Effector memory CD4-positive, alpha-beta T cell (primary cell): Measurements from ENCODE around the gene SORCS2.

Experiments used
- DNase-seq, 3 donors: peaks; one replicate each; pipeline ENCODE4 v3.0.0-alpha.2; 2020
- H3K27ac ChIP-seq: 2 replicates; pipeline ENCODE4 v1.7.0; 2013; ENCODE audit warnings: mild to moderate bottlenecking, low read length, moderate library complexity; ENCODE audit not compliant: insufficient read depth, poor library complexity, severe bottlenecking
- H3K27me3 ChIP-seq: replicated peaks from 2 replicates; pipeline ENCODE4 v1.7.0; 2013; ENCODE audit warnings: mild to moderate bottlenecking, low read length; ENCODE audit not compliant: insufficient read depth, control insufficient read depth, poor library complexity, severe bottlenecking
- H3K36me3 ChIP-seq: 2 replicates; pipeline ENCODE4 v1.7.0; 2013; ENCODE audit warnings: mild to moderate bottlenecking, low read length, moderate library complexity; ENCODE audit not compliant: control insufficient read depth, insufficient read depth
- H3K4me1 ChIP-seq: 2 replicates; pipeline ENCODE4 v1.7.0; 2013; ENCODE audit warnings: low read length, mild to moderate bottlenecking; ENCODE audit not compliant: control insufficient read depth, insufficient read depth, poor library complexity, severe bottlenecking
- H3K4me3 ChIP-seq: 2 replicates; pipeline ENCODE4 v1.7.0; 2013; ENCODE audit warnings: low read length, low read depth, mild to moderate bottlenecking; ENCODE audit not compliant: insufficient read depth, poor library complexity, severe bottlenecking
- H3K9me3 ChIP-seq: 2 replicates; pipeline ENCODE4 v1.7.0; 2013; ENCODE audit warnings: mild to moderate bottlenecking, low read length, moderate library complexity; ENCODE audit not compliant: control insufficient read depth

Gene SORCS2

DNA sequence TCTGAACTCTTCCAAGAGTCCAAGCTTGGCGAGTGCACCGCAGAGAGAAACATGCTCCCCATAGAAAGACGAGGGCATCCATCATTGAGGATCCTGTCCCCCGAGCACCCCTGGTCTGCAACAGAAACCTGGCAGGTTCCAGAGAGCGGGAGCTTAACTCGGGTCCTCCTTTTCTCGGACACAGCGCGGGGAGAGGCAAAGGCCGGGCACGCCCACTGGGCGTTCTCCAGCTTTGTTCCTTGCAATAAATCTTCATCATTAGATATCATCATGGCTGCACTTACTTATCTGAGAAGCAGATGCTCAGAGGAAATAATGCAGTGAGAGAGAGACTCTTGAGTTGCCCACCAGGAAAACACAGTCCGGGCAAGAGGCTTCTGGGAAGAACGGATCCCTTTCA, 332.5 kb downstream of the SORCS2 start:
- no peaks in the 10 kb centered on the region for H3K4me1 ChIP-seq
- H3K27me3 ChIP-seq: peaks cover 12% of the 10 kb centered on the region
- H3K27ac ChIP-seq: no peak overlapping the region

GRCh38 chr4:7526491-7526890, 334.2 kb downstream of the SORCS2 start:
- H3K4me1 ChIP-seq: no peaks in the 10 kb centered on the region
- no peak overlapping the region for H3K4me3 ChIP-seq
- H3K27ac ChIP-seq: no peak overlapping the region
- H3K27me3 ChIP-seq: peaks cover 12% of the 10 kb centered on the region
- H3K36me3 ChIP-seq: no peaks in the 10 kb centered on the region
- DNase-seq: no peak
- no peaks in the 10 kb centered on the region for H3K9me3 ChIP-seq

More for the DNA sequence above, 332.5 kb downstream of the SORCS2 start:
- no peaks in the 10 kb centered on the region for H3K9me3 ChIP-seq
- no peak overlapping the region for H3K4me3 ChIP-seq
- no peaks in the 10 kb centered on the region for H3K36me3 ChIP-seq
- no peak for DNase-seq

DNA sequence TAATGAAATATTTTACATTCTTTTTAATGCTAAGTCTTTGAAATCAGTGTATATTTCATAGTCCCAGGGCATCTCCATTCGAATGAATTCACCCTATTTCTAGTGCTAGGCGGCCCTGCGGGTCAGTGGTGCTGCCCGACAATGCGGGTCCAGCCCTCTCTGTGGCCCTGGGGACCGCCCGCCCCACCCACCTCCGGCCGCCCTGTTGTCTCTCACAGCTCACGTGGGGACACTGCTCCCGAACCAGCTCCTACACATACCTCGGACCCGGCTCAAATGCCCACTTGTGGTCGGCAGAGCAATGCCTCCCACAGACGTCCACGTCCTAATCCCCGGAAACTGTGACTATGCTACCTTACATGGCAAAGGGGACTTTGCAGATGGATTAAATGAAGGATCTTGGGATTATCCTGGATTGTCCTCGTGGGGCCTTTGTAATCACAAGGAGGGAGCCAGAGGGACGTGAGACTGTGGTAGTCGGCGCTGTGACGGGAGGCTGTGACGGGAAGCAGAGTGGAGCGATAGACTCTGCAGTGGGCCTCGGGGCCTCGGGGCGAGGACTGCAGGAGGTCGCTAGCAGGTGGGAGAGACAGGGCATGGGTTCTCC, 334.7 kb downstream of the SORCS2 start:
- H3K9me3 ChIP-seq: no peaks in the 10 kb centered on the region
- H3K27me3 ChIP-seq: peaks cover 12% of the 10 kb centered on the region

GRCh38 chr4:7529368-7530080, 337.2 kb downstream of the SORCS2 start:
- no peak for DNase-seq
- no peak overlapping the region for H3K27ac ChIP-seq
- H3K4me3 ChIP-seq: no peak overlapping the region
- no peaks in the 10 kb centered on the region for H3K36me3 ChIP-seq
- no peaks in the 10 kb centered on the region for H3K4me1 ChIP-seq
- peaks cover 4% of the 10 kb centered on the region for H3K27me3 ChIP-seq
- no peaks in the 10 kb centered on the region for H3K9me3 ChIP-seq

More for the DNA sequence above, 334.7 kb downstream of the SORCS2 start:
- H3K4me3 ChIP-seq: no peak overlapping the region
- H3K36me3 ChIP-seq: no peaks in the 10 kb centered on the region
- H3K4me1 ChIP-seq: no peaks in the 10 kb centered on the region
- no peak overlapping the region for H3K27ac ChIP-seq
- DNase-seq: no peak

- Histone ChIP-seq H3K27ac (no peak overlapping the region), H3K27me3 (no peaks in the 10 kb centered on the region), H3K36me3 (no peaks in the 10 kb centered on the region), H3K9me3 (no peaks in the 10 kb centered on the region), H3K4me1 (no peaks in the 10 kb centered on the region), H3K4me3 (no peak overlapping the region)
- no peak for DNase-seq
Measured at GRCh38 chr4:7530082-7530481, 337.7 kb downstream of the SORCS2 start.

GRCh38 chr4:7530932-7531639, 338.7 kb downstream of the SORCS2 start:
- Histone ChIP-seq H3K9me3 (no peaks in the 10 kb centered on the region), H3K4me3 (no peak overlapping the region), H3K27ac (no peak overlapping the region), H3K27me3 (no peaks in the 10 kb centered on the region), H3K4me1 (no peaks in the 10 kb centered on the region), H3K36me3 (no peaks in the 10 kb centered on the region)
- DNase-seq: no peak

DNA sequence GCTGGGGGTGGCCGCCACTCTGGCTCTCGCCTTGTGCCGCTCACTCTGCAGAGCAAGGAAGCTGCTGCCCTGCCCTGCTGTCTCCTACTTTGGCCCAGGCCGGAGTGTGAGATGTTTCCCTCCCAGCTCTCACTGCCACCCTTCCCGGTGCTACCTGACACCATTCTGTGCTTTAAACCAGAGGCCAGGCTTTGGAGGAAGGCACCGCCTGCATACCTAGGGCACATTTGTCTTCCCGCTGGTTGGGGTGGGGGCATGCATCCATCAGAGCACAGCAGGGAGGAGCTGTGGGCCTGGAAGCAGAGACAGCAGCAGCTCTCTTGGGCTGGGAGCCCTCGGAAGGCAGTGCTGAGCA, 339.3 kb downstream of the SORCS2 start:
- Histone ChIP-seq H3K9me3 (no peaks in the 10 kb centered on the region), H3K27me3 (no peaks in the 10 kb centered on the region), H3K27ac (no peak overlapping the region), H3K4me3 (no peak overlapping the region), H3K4me1 (no peaks in the 10 kb centered on the region), H3K36me3 (no peaks in the 10 kb centered on the region)
- DNase-seq: no peak

GRCh38 chr4:7532043-7532442, 339.7 kb downstream of the SORCS2 start:
- no peak overlapping the region for H3K27ac ChIP-seq
- DNase-seq: no peak
- no peaks in the 10 kb centered on the region for H3K9me3 ChIP-seq
- H3K4me1 ChIP-seq: no peaks in the 10 kb centered on the region
- no peaks in the 10 kb centered on the region for H3K27me3 ChIP-seq
- H3K36me3 ChIP-seq: no peaks in the 10 kb centered on the region
- no peak overlapping the region for H3K4me3 ChIP-seq

GRCh38 chr4:7533267-7533666, 340.9 kb downstream of the SORCS2 start:
- Histone ChIP-seq H3K27me3 (no peaks in the 10 kb centered on the region), H3K36me3 (no peaks in the 10 kb centered on the region), H3K4me3 (no peak overlapping the region), H3K9me3 (no peaks in the 10 kb centered on the region), H3K4me1 (no peaks in the 10 kb centered on the region), H3K27ac (no peak overlapping the region)
- no peak for DNase-seq

DNA sequence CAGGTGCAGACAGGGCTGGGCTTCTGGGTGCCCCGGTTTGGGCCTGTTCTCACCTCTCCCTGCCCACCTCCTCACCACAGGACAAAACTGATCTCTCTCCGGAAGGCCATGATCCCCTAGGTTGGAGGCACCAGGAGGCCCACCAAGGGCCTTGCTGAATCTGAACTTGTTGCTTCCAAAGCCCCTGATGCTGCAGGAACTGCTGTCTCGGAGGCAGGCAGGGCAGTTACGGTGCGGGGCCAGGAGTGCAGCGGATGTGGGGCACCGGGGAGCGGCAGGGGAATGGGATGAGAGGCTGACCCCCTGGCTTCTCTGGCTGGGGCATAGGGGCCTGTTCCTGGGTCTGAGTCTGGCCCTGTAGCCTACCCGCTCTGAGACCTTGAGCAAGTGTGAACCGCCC, 342.8 kb downstream of the SORCS2 start:
- H3K9me3 ChIP-seq: peaks cover 6% of the 10 kb centered on the region

More for the DNA sequence above, 342.8 kb downstream of the SORCS2 start:
- Histone ChIP-seq H3K4me3 (no peak overlapping the region), H3K27me3 (no peaks in the 10 kb centered on the region), H3K36me3 (no peaks in the 10 kb centered on the region), H3K27ac (no peak overlapping the region), H3K4me1 (peaks cover 6% of the 10 kb centered on the region)
- no peak for DNase-seq
